HG03066 (cell line): Measurements from ENCODE around the gene ZDHHC14.

Source experiments
- ATAC-seq: cut with Tn5 transposase; IDR thresholded peaks from one replicate; pipeline ENCODE4 v1.9.1; 2021; ENCODE audit warnings: low read depth; ENCODE audit not compliant: unreplicated experiment

ZDHHC14 gene

DNA sequence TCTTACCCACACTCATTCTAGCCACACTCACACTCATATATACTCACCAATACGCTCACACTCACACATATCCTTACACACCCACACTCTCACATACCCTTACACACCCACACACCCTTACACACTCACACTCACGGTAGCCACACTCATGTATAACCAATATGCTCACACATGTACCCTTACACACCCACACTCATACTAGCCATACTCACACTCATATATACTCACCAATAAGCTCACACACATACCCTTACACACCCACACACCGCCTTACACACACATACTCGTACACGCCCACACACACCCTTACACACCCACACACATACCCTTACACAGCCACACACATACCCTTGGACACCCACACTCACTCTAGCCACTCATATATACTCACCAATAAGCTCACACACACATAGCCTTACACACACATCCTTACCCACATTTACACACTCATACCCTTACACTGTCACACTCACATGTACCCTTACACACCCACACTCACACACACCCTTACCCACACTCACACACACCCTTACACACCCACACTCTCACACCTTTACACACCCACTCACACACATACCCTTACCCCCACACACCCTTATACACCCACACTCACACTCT lies 249.6 kb downstream of the ZDHHC14 start:
- ATAC-seq: no peak

DNA sequence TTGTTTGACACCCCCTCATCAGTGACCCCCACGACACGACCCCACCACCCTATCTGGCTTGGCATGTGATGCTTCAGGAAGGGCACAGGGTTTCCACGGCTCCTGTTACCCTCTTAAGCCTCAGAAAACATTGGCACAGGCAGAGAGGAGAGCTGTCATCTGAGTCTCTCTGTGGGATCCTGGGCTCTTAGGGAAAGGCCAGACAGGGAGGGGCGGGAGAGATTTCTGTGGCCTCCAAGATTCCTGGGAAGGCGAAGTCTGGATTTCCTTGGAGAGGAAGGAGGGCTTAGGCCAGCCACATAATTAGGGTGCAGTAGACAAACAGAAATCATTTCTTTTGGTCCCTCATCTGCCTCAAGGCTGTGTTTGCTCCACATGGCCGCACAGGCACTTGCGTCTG lies 250.4 kb downstream of the ZDHHC14 start:
- no peak for ATAC-seq

DNA sequence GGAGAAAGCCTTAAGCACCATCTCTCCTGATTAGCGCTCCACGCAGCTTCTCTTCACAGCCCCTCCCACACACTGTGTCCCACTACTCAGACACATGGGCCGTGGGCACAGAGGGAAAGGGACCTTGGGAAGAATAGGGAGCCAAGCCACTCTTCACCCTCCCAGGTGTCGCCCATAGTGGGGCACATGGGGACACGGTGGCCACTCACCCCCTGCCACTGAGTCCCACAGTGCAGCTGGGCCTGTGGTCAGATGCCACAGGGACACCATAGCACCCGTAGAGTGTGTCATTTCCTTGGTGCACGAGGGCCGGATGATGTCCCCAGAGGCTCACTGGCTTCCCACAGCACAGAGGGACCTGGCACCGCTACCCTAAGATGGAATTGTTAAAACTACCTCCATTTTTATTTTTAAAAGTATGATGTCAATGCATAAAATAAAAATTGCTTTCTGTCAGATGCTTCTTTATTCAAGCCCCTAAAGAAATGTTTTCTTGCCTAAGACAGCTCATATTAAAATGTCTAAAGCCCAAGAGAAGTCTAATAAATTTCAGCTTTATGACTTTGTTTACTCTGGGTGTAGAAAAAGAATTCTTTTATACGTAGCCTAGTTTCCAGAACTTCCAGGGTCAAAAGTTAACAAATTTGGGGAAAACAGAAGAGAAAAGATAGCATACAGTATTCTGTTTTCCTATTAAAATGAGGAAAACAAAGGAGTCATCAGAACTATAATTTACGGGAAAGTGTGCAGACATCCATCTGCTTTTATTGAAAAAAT lies 251.0 kb downstream of the ZDHHC14 start:
- no peak for ATAC-seq

DNA sequence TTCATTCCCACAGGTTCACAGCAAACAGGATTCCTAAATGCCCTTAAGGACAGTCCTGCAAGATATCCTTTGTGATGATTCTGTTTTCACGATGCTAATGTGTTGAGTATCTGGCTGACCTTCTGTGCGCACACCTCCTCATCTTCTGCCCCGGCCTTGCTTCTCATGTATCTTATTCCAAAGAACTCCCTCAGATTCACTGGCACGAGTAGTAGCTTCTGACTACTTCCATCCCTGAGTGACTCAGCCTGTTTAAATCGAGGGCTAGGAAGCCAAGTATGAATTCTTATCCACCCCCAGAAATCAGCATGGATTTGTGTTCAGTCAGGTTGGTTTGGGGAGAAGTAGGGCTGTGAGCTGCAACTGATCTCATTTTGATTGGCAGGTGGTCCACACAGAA lies 251.8 kb downstream of the ZDHHC14 start:
- no peak for ATAC-seq

GRCh38 chr6:157634546-157634945 lies 253.6 kb downstream of the ZDHHC14 start:
- ATAC-seq: no peak

- ATAC-seq: no peak
Observed at GRCh38 chr6:157635388-157636244, 254.6 kb downstream of the ZDHHC14 start.

GRCh38 chr6:157637516-157637915 lies 256.5 kb downstream of the ZDHHC14 start:
- ATAC-seq: no peak

DNA sequence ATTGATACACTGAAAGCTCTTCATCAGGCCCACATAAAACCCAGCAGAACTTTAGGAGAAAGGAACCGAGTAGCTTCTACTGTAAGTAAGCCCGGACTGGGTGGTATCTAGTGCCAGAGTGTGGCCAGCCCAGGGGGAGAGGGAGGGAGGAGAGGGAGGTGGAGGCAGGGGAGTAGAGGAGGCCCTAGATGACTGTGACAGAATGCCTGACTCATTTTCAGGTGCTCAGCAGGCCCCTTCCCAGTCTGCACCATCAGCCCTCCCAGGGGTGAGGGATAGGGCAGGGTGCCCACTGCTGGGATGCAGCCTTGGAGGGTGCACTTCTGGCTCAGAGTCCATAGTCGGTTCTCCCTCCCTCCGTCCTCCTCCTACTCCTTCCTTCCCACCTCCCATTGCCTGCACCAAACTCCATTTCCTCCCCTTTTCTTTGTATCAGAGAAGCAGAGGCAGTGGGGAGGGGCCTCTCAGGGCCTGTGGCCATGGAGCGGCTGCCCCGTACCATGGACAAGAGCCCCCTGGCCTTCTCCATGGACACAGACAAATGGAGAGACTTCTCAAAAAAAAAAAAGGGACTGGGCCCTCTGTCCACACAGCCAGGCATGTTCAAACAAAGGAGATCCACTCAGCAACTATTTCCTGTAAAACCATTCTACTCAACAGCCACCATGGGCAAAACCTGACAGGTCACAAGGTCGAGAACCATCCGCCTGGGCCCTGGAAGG lies 257.1 kb downstream of the ZDHHC14 start:
- ATAC-seq: no peak

- ATAC-seq: no peak
Observed at GRCh38 chr6:157638779-157639178, 257.8 kb downstream of the ZDHHC14 start.

GRCh38 chr6:157640746-157641451 lies 259.9 kb downstream of the ZDHHC14 start:
- ATAC-seq: no peak

DNA sequence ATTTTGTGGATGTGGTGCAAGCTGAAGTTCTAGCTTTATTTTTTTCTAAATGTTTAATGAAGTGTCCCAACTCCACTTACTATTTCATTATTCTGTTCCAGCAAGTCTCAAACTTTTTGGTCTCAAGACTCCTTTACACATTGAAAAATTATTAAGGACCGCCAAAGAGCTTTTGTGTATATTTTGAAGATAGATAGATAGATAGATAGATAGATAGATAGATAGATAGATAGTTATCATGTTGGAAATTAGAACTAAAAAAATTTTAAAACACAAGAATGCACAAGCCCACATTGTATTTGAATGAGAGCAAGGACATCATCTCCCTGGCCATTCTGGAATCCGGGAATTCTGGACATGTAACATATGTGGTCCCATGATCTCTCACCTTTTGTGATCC lies 260.8 kb downstream of the ZDHHC14 start:
- ATAC-seq: no peak

- no peak for ATAC-seq
Observed at GRCh38 chr6:157642736-157643135, 261.7 kb downstream of the ZDHHC14 start.

GRCh38 chr6:157644043-157644810 lies 263.2 kb downstream of the ZDHHC14 start:
- ATAC-seq: no peak

GRCh38 chr6:157645201-157645795 lies 264.3 kb downstream of the ZDHHC14 start:
- ATAC-seq: no peak

DNA sequence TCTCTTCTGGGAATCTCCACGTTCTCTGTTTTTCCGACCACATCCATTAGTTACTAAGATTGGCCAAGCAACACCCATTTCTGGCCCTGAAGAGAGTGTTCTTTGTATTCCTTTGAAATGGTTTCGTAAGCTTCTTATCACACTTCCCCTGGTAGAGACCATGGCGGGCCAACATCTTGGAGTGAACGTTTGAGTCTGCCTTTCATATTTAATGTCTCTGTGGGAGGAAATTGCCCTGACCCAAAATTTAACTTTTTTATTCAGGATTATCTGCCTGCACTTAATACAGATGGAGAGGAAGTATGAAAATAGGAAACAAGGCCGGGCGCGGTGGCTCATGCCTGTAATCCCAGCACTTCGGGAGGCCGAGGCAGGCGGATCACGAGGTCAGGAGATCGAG lies 265.0 kb downstream of the ZDHHC14 start:
- no peak for ATAC-seq

- no peak for ATAC-seq
Observed at GRCh38 chr6:157647261-157647915, 266.4 kb downstream of the ZDHHC14 start.

- no peak for ATAC-seq
Observed at GRCh38 chr6:157648561-157648960, 267.6 kb downstream of the ZDHHC14 start.
